A375 (cell line): ENCODE measurements around the gene GTF2A1. TPM values are rescaled to one million over a fixed set of nuclear protein-coding genes. Genes with fewer than 3 reads are reported as not detected.

Experiments used
- small RNA-seq: library from RNA; depleted of rRNA; stranded (forward); fragments of <200 nt; gene quantifications from one replicate; pipeline ENCODE3, GENCODE V24; 2014
- total RNA-seq: library from RNA; depleted of rRNA; stranded (reverse); fragments of >200 nt; shearing (Covaris generic); gene quantifications from 2 replicates; pipeline ENCODE4 v1.2.3, GENCODE V29; 2014; rRNA removed

The GTF2A1 gene
- total RNA-seq = 15.0 and 15.9 TPM in 2 replicates

GRCh38 chr14:81220830-81221578 lies at the start of gene GTF2A1:
GTF2A1 (minus strand) TSS chr14:81220959; CDS start chr14:81220518, 441 bp downstream.

Small RNAs within 50 kb of the gene (small RNA-seq; reads per million reads assigned to genes)
- gene DYNLL1P1 = not detected
- 1.0 reads per million, percentile 55 among the genes with 10 or more reads in this experiment for gene SNORA79

Other genes starting within 250 kb of the GTF2A1 start
- gene STON2, start 179.4 kb upstream of the GTF2A1 start, total RNA-seq = 0.11 and 0.60 TPM in 2 replicates